Stimulated activated CD4-positive, alpha-beta T cell treated with anti-CD3 and anti-CD28 coated beads, Interleukin-2, amount 100 ng/mL, for 48 hours (primary cell): ENCODE results near the gene GRIK2.

ENCODE experiments used
- DNase-seq, 2 donors: peaks; one replicate each; pipeline ENCODE4 v3.0.0-alpha.2; 2020

Gene GRIK2

GRCh38 chr6:101728956-101729355 is 335.4 kb downstream of the GRIK2 start:
- DNase-seq, result no peak

GRCh38 chr6:101730954-101731353 is 337.4 kb downstream of the GRIK2 start:
- no peak for DNase-seq

- DNase-seq, result no peak
Observed at GRCh38 chr6:101733899-101734298, 340.4 kb downstream of the GRIK2 start.

GRCh38 chr6:101738481-101738880 is 345.0 kb downstream of the GRIK2 start:
- no peak for DNase-seq

DNA sequence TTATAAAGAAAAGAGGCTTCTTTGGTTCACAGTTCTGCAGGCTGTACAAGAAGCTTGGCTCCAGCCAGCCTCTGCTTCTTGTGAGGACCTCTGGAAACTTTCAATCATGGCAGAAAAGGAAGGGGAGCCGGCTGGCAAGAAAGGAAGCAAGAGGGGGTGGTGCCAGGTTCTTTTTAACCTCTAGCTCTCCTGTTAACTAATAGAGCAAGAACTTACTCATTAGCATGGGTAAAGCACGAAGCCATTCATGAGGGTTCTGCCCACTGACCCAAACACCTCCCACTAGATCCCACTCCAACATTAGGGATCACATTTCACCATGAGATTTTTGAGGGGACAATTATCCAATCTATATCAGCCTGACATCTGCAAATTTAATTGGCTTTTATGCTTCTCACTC is 347.1 kb downstream of the GRIK2 start:
- DNase-seq, result no peak

GRCh38 chr6:101741474-101742171 is 348.1 kb downstream of the GRIK2 start:
- DNase-seq, result no peak

- DNase-seq, result no peak
Observed at GRCh38 chr6:101747160-101747559, 353.7 kb downstream of the GRIK2 start.

- DNase-seq, result no peak
Observed at GRCh38 chr6:101747716-101748115, 354.2 kb downstream of the GRIK2 start.

- no peak for DNase-seq
Observed at GRCh38 chr6:101755931-101756330, 362.4 kb downstream of the GRIK2 start.

DNA sequence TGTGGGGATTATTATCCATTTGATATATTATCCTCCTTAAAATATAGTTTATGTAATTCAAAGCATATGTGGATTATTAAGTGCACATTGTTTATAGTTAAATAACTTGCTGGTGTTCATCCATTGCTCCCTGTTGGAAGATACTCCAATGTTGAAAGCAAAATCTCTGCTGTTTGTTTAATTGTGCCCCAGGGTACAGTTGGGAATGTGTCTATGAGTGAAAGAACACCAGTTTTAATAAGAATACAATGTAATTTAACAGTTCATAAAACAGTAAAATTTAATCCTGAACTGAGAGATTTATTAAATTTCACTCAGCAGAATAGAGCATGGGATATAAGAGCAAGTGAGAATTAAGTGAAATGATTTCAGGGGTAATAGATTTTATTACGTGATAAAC is 364.9 kb downstream of the GRIK2 start:
- DNase-seq, result no peak

GRCh38 chr6:101760843-101761621 is 367.5 kb downstream of the GRIK2 start:
- DNase-seq, result no peak

- no peak for DNase-seq
Observed at GRCh38 chr6:101762851-101763250, 369.3 kb downstream of the GRIK2 start.

GRCh38 chr6:101765281-101765680 is 371.8 kb downstream of the GRIK2 start:
- DNase-seq, result no peak

DNA sequence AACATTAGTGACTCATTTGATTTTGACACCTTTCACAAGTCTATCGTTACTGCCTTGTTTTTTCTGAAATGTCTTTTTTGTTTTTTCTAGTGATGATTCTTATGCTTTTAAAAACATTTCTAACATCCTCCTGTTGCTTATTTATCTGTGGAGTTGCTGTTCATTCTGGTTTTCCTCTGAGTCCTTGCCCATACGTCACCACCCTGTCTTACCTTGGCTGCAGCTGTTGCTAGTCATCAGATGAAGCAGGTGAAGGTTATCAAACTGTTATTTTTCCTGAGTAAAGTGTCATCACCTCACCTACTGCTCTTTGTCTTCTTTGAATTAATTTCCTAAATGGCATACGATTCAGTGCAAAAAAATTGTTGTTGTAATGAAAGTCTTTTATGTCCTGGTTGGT is 376.6 kb downstream of the GRIK2 start:
- DNase-seq, result no peak

- DNase-seq, result no peak
Observed at GRCh38 chr6:101776919-101777350, 383.4 kb downstream of the GRIK2 start.

DNA sequence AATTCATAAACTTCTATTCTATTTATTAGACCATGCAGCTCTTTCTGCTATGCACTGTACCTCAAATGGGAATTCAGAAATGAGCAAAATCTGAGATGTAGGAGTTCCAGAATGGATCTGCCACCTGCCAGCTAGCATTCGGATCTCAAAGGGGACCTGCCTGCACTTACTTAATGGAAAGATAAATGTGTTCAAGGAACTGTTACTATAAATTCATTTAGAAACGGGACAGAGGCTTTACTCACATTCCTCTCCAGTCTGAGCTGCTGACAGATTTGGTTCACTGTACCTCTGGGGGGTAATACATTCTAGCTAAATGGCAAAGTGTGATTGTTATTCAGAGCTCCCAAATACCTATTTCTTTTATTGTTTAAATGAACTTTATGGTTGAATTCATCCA is 384.1 kb downstream of the GRIK2 start:
- DNase-seq, result no peak

DNA sequence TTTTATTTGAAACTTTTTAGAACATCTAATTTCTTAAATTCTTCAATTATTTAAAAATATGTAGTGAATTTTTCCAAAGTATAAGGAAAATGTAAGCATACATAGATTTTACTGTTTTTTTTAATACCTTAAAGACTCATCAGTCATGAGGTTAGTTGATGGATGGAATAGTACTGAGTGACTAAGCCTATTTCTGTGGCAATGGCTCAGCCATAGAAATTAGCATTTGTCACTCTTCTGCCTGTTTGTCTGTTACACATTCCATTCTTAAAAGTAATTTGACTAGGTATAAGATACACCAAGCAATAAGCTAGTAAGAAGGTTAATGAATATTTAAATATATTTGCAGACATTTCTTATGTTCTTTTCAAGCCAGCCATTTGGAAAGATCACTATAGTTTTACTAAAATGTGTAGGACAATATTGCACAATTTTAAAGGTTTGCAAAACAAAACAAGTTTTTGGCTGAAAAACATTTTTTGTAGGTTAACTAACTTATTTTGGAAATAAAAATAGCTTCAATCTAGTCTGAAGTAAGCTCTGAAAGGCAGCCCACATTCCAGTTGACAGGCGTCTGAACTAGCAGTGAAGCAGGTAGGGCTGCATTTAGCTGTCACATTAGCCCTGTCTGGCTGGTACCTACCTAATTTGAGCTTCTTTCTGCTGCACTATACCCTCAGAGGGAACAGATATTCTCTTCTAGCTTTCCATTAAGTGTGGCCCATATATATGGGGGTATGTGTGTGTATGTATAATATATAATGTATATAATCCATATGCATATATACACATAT is 385.7 kb downstream of the GRIK2 start:
- no peak for DNase-seq

GRCh38 chr6:101783287-101783686 is 389.8 kb downstream of the GRIK2 start:
- DNase-seq, result no peak

DNA sequence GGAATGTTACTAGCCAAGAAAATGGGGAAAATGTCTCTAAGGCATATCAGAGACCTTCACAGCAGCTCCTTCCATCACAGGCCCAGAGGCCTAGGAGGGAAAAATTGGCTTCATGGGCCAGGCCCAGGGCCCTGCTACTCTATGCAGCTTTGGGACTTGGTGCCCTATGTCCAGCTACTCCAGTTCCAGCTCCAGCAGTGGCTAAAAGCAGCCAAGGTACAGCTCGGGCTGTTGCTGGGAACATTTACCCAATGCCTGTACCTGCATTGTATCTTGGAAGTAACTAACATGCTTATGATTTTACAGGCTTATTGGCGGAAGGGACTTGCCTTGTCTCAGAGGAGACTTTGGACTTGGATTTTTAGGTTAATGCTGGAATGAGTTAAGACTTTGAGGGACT is 390.6 kb downstream of the GRIK2 start:
- no peak for DNase-seq

DNA sequence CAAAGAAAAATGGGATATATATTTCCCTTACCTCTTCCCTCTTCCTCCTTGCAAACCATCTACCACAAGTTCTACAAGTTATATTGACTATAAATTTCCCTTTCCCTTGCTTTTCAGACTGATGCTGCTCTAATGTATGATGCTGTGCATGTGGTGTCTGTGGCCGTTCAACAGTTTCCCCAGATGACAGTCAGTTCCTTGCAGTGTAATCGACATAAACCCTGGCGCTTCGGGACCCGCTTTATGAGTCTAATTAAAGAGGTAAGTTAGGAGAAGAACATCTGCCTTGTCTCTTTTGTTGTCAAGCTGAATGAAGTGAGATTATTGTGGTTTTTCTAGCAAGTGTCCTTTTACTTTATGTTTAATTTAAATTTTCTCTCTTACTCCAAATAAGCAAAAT is 406.0 kb downstream of the GRIK2 start:
- no peak for DNase-seq

DNA sequence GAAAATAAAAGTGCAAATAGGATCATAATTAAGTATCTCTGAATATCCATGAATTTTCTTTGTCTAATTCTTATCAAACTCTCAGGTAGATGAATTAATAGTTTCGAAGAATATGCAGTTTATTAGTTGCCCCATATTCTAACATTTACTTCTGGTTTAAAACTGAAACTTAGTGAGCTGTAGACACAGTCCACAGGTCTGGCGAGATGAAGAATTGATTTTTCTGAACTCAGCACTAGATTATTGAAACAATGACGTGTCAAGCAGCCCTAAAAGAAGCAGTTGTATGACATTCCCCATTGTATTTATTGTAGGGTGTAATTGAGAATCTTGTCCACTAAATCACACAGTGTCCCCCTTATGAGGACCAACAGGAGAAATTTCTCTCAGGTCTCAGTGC is 407.1 kb downstream of the GRIK2 start:
- DNase-seq, result no peak

DNA sequence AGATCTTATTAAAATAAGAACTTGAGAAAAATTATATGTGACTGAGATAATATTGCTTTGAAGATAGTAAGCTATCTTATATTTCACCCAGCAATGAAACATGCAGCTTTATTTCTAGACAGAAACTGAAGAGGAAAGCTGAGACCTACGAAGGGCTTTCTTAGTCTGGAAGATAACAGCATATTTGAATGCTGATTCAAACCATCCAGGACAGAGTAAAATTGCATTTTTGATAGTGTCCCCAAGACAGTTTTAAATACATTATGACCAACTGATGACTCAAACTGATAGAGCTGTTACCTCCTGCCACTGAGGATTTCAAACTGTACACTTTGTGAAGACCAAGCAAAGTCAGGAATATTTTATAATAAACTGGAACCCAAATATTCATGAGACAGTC is 409.6 kb downstream of the GRIK2 start:
- DNase-seq, result no peak

- DNase-seq, result no peak
Observed at GRCh38 chr6:101806241-101806640, 412.7 kb downstream of the GRIK2 start.

- DNase-seq, result no peak
Observed at GRCh38 chr6:101811108-101811507, 417.6 kb downstream of the GRIK2 start.
